ENCODE results near the gene SPINT3.

- TF ChIP-seq POLR2AphosphoS5 (IDR thresholded peaks at IDR 0.05; ENCODE audit: low read depth, low read length): no peak
- TF ChIP-seq CTCF (IDR thresholded peaks at IDR 0.05): no peak
- no peak for TF ChIP-seq REST (IDR thresholded peaks at IDR 0.05; ENCODE audit: insufficient read depth in 1 of 2, low read depth in 2 of 2, low read length in 1 of 2)
- no peak for TF ChIP-seq TCF7L2 (IDR thresholded peaks at IDR 0.05; ENCODE audit: low read depth, low read length)
- TF ChIP-seq SIN3A (IDR thresholded peaks at IDR 0.05; ENCODE audit: borderline replicate concordance, insufficient read depth, low read depth, low read length): no peak
These were observed 30.0 kb downstream of the SPINT3 start for GRCh38 chr20:45485388-45485787.
